Ovary (tissue), 3 donors: ENCODE data around the gene HECTD4.

Source experiments
- CTCF ChIP-seq, 3 donors: fragments of 450-650 bp in 2 of 3; fragments of 200-600 bp in 1 of 3; IDR thresholded peaks; one replicate each; pipeline versions ENCODE4 v1.5.1 to v1.8.0; 2016 to 2022; ENCODE audit warnings: antibody characterized with exemption in 3 of 3, mild to moderate bottlenecking in 1 of 3
- EP300 ChIP-seq: sonication (generic); formaldehyde crosslinking; IDR thresholded peaks from one replicate; pipeline ENCODE4 v1.6.1; 2017; ENCODE audit warnings: antibody characterized with exemption
- POLR2A ChIP-seq: fragments of 450-650 bp; IDR thresholded peaks from one replicate; pipeline ENCODE4 v1.6.1; 2017; ENCODE audit warnings: antibody characterized with exemption, mild to moderate bottlenecking, moderate library complexity
- donor health status: DM: no; HTN: no; CAD: no.

- TF ChIP-seq EP300 (no peak), POLR2A (no peak), CTCF (IDR thresholded peaks at IDR 0.05) (no peak)
Observed at GRCh38 chr12:112427760-112428159, 45.5 kb upstream of the HECTD4 start.
